ENCODE measurements around the gene PDE4A.

PDE4A gene

DNA sequence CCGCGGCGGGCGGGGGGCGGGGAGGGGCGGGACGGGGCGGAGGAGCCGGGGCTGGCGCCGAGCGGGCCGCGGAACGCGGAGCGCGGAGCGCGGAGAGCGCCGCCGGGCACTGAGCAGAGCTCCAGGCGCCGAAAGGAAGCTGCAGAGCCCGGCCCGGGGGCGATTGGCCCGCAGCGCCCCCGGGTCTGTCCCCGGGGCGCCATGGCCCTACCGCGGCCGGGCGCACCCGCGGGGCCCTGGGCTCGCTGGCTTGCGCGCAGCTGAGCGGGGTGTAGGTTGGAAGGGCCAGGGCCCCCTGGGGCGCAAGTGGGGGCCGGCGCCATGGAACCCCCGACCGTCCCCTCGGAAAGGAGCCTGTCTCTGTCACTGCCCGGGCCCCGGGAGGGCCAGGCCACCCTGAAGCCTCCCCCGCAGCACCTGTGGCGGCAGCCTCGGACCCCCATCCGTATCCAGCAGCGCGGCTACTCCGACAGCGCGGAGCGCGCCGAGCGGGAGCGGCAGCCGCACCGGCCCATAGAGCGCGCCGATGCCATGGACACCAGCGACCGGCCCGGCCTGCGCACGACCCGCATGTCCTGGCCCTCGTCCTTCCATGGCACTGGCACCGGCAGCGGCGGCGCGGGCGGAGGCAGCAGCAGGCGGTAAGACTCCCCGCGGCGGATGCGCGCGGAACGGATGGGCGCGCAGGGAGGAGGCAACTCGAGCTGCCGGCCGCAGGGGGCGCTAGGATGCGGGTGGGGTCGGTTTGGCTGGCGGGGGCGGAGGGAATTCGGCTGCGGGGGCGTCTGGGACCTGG lies at the start of gene PDE4A:
Gene PDE4A (plus strand): TSS at position 95 of the 796 bp plus-strand sequence. CDS start 227 bp downstream, at position 322.
- TF ChIP-seq, protein P1, sequence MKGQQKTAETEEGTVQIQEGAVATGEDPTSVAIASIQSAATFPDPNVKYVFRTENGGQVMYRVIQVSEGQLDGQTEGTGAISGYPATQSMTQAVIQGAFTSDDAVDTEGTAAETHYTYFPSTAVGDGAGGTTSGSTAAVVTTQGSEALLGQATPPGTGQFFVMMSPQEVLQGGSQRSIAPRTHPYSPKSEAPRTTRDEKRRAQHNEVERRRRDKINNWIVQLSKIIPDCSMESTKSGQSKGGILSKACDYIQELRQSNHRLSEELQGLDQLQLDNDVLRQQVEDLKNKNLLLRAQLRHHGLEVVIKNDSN (IDR thresholded peaks at IDR 0.05) = no peak
- no peak for TF ChIP-seq NFIC (IDR thresholded peaks at IDR 0.05)
- TF ChIP-seq EGR1 (IDR thresholded peaks at IDR 0.05) = peak; percentile 89
- 0 out of 2 replicates have a peak, but pooled peaks have one; percentile 27 for TF ChIP-seq EP300 (IDR thresholded peaks at IDR 0.05; ENCODE audit: borderline replicate concordance)
- peak; percentile 29; the same call in 1 of the 2 replicates for TF ChIP-seq TCF12 (IDR thresholded peaks at IDR 0.05; ENCODE audit: low read depth)
- TF ChIP-seq RAD21 (IDR thresholded peaks at IDR 0.05; ENCODE audit: low read depth) = no peak
- TF ChIP-seq CREB1 (IDR thresholded peaks at IDR 0.05; ENCODE audit: low read depth) = no peak
- TF ChIP-seq TAF1 (IDR thresholded peaks at IDR 0.05; ENCODE audit: low read depth) = no peak
- TF ChIP-seq, protein P2, sequence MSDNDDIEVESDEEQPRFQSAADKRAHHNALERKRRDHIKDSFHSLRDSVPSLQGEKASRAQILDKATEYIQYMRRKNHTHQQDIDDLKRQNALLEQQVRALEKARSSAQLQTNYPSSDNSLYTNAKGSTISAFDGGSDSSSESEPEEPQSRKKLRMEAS (IDR thresholded peaks at IDR 0.05) = peak; percentile 71
- TF ChIP-seq, protein P3, sequence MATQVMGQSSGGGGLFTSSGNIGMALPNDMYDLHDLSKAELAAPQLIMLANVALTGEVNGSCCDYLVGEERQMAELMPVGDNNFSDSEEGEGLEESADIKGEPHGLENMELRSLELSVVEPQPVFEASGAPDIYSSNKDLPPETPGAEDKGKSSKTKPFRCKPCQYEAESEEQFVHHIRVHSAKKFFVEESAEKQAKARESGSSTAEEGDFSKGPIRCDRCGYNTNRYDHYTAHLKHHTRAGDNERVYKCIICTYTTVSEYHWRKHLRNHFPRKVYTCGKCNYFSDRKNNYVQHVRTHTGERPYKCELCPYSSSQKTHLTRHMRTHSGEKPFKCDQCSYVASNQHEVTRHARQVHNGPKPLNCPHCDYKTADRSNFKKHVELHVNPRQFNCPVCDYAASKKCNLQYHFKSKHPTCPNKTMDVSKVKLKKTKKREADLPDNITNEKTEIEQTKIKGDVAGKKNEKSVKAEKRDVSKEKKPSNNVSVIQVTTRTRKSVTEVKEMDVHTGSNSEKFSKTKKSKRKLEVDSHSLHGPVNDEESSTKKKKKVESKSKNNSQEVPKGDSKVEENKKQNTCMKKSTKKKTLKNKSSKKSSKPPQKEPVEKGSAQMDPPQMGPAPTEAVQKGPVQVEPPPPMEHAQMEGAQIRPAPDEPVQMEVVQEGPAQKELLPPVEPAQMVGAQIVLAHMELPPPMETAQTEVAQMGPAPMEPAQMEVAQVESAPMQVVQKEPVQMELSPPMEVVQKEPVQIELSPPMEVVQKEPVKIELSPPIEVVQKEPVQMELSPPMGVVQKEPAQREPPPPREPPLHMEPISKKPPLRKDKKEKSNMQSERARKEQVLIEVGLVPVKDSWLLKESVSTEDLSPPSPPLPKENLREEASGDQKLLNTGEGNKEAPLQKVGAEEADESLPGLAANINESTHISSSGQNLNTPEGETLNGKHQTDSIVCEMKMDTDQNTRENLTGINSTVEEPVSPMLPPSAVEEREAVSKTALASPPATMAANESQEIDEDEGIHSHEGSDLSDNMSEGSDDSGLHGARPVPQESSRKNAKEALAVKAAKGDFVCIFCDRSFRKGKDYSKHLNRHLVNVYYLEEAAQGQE (IDR thresholded peaks at IDR 0.05; ENCODE audit: low read depth) = no peak
- TF ChIP-seq YY1 (IDR thresholded peaks at IDR 0.05; ENCODE audit: low read depth) = no peak
- peak; percentile 41; the same call in 1 of the 2 replicates for TF ChIP-seq TEAD4 (IDR thresholded peaks at IDR 0.05)
- TF ChIP-seq ZBTB7A (IDR thresholded peaks at IDR 0.05; ENCODE audit: low read depth) = peak; percentile 84
- no peak for TF ChIP-seq CEBPB (IDR thresholded peaks at IDR 0.05)

DNA sequence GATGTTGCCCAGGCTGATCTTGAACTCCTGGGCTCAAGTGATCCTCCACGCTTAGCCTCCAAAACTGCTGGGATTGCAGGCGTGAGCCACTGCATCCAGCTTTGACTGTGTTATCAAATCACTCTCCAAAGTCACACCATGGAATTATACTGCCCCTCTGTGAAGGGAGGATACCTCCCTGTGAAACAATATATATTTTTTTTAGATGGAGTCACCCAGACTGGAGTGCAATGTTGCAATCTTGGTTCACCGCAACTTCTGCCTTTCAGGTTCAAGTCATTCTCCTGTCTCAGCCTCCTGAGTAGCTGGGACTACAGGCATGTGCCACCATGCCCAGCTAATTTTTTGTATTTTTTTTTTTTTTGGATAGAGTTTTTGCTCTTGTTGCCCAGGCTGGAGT lies 47.6 kb upstream of the PDE4A start:
- TF ChIP-seq CEBPB (IDR thresholded peaks at IDR 0.05) (no peak), YY1 (IDR thresholded peaks at IDR 0.05; ENCODE audit: low read depth) (no peak), RAD21 (IDR thresholded peaks at IDR 0.05; ENCODE audit: low read depth) (no peak), TAF1 (IDR thresholded peaks at IDR 0.05; ENCODE audit: low read depth) (no peak), TCF12 (IDR thresholded peaks at IDR 0.05; ENCODE audit: low read depth) (no peak), CREB1 (IDR thresholded peaks at IDR 0.05; ENCODE audit: low read depth) (no peak)

DNA sequence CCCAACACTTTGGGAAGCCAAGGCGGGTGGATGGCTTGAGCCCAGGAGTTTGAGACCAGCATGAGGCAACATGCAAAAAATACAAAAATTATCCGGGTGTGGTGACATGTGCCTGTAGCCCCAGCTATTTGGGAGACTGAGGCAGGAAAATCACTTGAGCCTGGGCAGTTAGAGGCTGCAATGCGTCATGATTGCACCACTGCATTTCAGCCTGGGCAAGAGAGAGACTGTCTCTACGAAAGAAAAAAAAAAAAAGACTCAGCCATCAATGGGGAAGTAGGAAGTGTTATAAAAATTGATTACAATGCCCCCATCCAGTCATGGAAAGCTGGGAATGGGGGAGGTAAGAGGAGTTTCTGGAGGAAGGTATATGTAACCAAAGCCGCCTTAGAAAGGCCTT lies 45.4 kb upstream of the PDE4A start:
- TF ChIP-seq TEAD4 (IDR thresholded peaks at IDR 0.05) (no peak), TAF1 (IDR thresholded peaks at IDR 0.05; ENCODE audit: low read depth) (no peak), CREB1 (IDR thresholded peaks at IDR 0.05; ENCODE audit: low read depth) (no peak), YY1 (IDR thresholded peaks at IDR 0.05; ENCODE audit: low read depth) (no peak), NFIC (IDR thresholded peaks at IDR 0.05) (no peak), EGR1 (IDR thresholded peaks at IDR 0.05) (no peak), ZBTB7A (IDR thresholded peaks at IDR 0.05; ENCODE audit: low read depth) (no peak), FOXM1 (IDR thresholded peaks at IDR 0.05; ENCODE audit: borderline replicate concordance, low read depth) (no peak), EP300 (IDR thresholded peaks at IDR 0.05; ENCODE audit: borderline replicate concordance) (no peak), TCF12 (IDR thresholded peaks at IDR 0.05; ENCODE audit: low read depth) (no peak), CEBPB (IDR thresholded peaks at IDR 0.05) (no peak), RAD21 (IDR thresholded peaks at IDR 0.05; ENCODE audit: low read depth) (no peak)
- TF ChIP-seq, protein P2 (IDR thresholded peaks at IDR 0.05) = no peak
- TF ChIP-seq, protein P3 (IDR thresholded peaks at IDR 0.05; ENCODE audit: low read depth) = no peak
- TF ChIP-seq, protein P1 (IDR thresholded peaks at IDR 0.05) = no peak

DNA sequence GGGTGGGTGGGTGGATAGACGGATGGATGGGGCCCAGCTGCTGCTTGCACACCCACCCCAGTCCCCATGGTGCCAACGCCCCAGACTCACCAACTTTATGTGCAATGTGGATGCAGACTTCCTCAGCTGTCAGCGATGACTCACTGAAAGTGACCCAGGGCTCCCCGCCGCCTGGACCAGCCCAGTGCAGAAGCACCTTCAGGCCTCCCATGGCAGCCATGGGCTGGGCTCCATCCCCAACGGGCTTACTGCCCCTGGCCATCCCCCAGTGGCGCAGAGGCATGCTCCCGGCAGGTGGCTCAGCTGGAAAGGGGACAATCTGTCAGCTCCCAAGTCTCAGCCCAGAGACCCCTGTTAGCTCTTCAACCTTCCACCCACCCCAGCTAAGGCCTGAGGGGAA lies 42.2 kb upstream of the PDE4A start:
- TF ChIP-seq ZBTB7A (IDR thresholded peaks at IDR 0.05; ENCODE audit: low read depth) = no peak
- TF ChIP-seq EGR1 (IDR thresholded peaks at IDR 0.05) = no peak
- no peak for TF ChIP-seq RAD21 (IDR thresholded peaks at IDR 0.05; ENCODE audit: low read depth)

DNA sequence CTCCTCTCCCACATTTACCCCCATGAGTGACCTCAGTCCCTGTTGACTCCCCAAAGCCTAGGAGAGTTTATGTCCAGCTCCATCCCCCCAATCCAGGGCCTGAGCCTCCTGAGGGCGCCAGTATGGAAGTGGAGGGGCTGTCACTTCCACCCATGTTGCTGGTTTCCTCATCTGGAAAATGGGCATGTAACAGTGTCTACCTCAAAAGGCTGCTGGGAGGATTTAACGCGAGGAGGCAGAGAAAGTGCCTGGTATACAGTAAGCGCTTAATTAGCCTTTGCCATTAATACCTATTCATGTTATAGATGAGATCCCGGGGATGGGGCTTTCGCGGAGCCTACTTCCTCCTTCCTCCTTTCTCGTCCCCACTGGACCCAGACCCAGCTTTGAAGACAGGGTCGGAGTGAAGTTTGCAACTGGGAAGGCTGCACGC lies 40.4 kb upstream of the PDE4A start:
- TF ChIP-seq TEAD4 (IDR thresholded peaks at IDR 0.05) (no peak), FOXM1 (IDR thresholded peaks at IDR 0.05; ENCODE audit: borderline replicate concordance, low read depth) (no peak), EGR1 (IDR thresholded peaks at IDR 0.05) (no peak)
- TF ChIP-seq, protein P2 (IDR thresholded peaks at IDR 0.05) = no peak
